ENCODE measurements around the gene MDM2. TPM values are rescaled to one million over a fixed set of nuclear protein-coding genes. Genes with fewer than 3 reads are reported as not detected.

Gene MDM2
- total RNA-seq (2014; rRNA removed; shearing (Covaris generic)): 111 and 156 TPM in 2 replicates
- 71.4 and 80.4 TPM in 2 replicates for polyA plus RNA-seq (2016; fragmentation: Nextera tagmentation; extraction: Ambion mirVana)

DNA sequence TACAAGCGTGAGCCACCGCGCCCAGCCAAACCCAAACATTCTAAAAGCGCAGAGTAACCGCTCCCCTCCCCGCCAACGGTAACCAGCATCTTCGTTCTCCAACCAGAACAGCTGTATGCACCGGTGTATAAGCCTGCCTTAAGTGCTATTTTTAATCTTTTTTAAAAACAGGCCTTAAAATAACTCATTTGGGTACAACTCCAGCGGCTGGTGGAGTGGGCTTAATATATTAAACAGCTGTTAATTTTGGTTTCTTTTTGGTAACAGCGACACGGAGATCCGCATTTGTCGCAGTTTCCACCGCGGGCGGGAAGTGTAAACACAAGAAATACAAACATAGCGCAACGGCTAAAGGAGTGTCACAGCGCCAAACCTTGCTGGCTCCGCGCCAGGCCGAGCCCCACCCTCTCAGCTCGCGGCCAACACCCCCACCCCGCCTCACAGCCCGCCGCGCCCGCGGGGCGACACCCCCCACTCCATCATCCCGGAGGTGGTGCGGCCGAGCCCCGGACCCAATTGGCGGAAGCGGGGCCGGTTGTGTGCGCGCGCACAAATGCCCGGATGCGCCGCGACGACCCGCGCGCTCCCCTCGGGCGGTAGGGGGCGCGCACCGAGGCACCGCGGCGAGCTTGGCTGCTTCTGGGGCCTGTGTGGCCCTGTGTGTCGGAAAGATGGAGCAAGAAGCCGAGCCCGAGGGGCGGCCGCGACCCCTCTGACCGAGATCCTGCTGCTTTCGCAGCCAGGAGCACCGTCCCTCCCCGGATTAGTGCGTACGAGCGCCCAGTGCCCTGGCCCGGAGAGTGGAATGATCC lies at the start of gene MDM2:
Gene MDM2 (plus strand): TSS at position 602 of the 812 bp plus-strand sequence. CDS start 301 bp downstream, outside the sequence.
- H2AFZ ChIP-seq: peak within 1 kb of the TSS; percentile 93
- WGBS, 2 experiments (ENCODE audit: low coverage in 1 of 2, low lambda C conversion rate in 2 of 2, missing lambda C conversion rate in 2 of 2): 1 to 2% methylated on average over 48 to 69 of the region's 72 CpGs
- in situ Hi-C loops (cut with MboI): no loop called here
- H4K20me1 ChIP-seq (ENCODE audit: insufficient read depth): peaks cover 6% of the 10 kb centered on the region; the same call in 1 of the 2 replicates
- peaks cover 36% of the 10 kb centered on the region for H3K36me3 ChIP-seq (ENCODE audit: low read depth)
- H3F3A ChIP-seq (ENCODE audit: insufficient read depth): peaks cover 39% of the 10 kb centered on the region
- H3K9ac ChIP-seq: peak within 1 kb of the TSS; percentile 100
- peaks cover 43% of the 10 kb centered on the region for H3K79me2 ChIP-seq (ENCODE audit: insufficient read depth)
- no peaks in the 10 kb centered on the region for H3K9me3 ChIP-seq (ENCODE audit: low read depth)
- peaks cover 23% of the 10 kb centered on the region for H3K4me1 ChIP-seq (ENCODE audit: insufficient read depth)
- H3K9me2 ChIP-seq (ENCODE audit: insufficient read depth): no peaks in the 10 kb centered on the region
- H3K4me2 ChIP-seq (ENCODE audit: unreplicated experiment): peak within 1 kb of the TSS; percentile 90
- peak within 1 kb of the TSS; percentile 92 for H3K4me3 ChIP-seq
- no peaks in the 10 kb centered on the region for H3K27me3 ChIP-seq (replicated peaks; ENCODE audit: insufficient read depth)
- H3K27ac ChIP-seq: peak within 1 kb of the TSS; percentile 99
- TF ChIP-seq EZH2 (IDR thresholded peaks at IDR 0.05; ENCODE audit: insufficient read depth, poor library complexity, severe bottlenecking) (no peak), EZH2phosphoT487 (IDR thresholded peaks at IDR 0.05; ENCODE audit: insufficient read depth, low read depth) (no peak)
- DNase-seq: peak; percentile 95

DNA sequence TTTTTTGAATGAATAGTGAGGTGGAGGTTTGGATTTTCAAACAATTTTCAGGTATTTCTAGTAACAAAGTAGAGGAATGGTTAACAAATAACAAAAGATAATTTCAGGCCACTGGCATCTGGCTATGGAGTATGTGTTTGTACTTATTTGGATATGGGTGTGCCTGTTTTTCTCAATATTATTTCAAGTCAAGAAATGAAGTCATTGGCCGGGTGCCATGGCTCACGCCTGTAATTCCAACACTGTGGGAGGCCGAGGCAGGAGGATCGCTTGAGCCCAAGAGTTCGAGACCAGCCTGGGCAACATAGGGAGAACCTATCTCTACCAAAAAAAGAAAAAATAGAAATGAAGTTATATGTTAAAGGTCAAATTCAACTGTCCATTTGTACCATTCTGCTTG lies 48.1 kb upstream of the MDM2 start:
- WGBS, 2 experiments (ENCODE audit: low coverage in 1 of 2, low lambda C conversion rate in 2 of 2, missing lambda C conversion rate in 2 of 2): 39 to 41% methylated on average over 5 of the region's 5 CpGs
- TF ChIP-seq EZH2phosphoT487 (IDR thresholded peaks at IDR 0.05; ENCODE audit: insufficient read depth, low read depth) (no peak), EZH2 (IDR thresholded peaks at IDR 0.05; ENCODE audit: insufficient read depth, poor library complexity, severe bottlenecking) (no peak)
- Histone ChIP-seq H3K9me2 (ENCODE audit: insufficient read depth) (no peaks in the 10 kb centered on the region), H3K4me3 (no peak overlapping the region), H3K27ac (no peak overlapping the region), H4K20me1 (ENCODE audit: insufficient read depth) (no peaks in the 10 kb centered on the region), H3K9me3 (ENCODE audit: low read depth) (no peaks in the 10 kb centered on the region), H3K4me1 (ENCODE audit: insufficient read depth) (no peaks in the 10 kb centered on the region), H3K79me2 (ENCODE audit: insufficient read depth) (no peaks in the 10 kb centered on the region), H3K4me2 (ENCODE audit: unreplicated experiment) (no peak overlapping the region), H3K27me3 (replicated peaks; ENCODE audit: insufficient read depth) (no peaks in the 10 kb centered on the region), H3K9ac (no peak overlapping the region), H2AFZ (no peak overlapping the region), H3K36me3 (ENCODE audit: low read depth) (peaks cover 12% of the 10 kb centered on the region), H3F3A (ENCODE audit: insufficient read depth) (no peaks in the 10 kb centered on the region)
- in situ Hi-C loops (cut with MboI): no loop called here
- DNase-seq: no peak

DNA sequence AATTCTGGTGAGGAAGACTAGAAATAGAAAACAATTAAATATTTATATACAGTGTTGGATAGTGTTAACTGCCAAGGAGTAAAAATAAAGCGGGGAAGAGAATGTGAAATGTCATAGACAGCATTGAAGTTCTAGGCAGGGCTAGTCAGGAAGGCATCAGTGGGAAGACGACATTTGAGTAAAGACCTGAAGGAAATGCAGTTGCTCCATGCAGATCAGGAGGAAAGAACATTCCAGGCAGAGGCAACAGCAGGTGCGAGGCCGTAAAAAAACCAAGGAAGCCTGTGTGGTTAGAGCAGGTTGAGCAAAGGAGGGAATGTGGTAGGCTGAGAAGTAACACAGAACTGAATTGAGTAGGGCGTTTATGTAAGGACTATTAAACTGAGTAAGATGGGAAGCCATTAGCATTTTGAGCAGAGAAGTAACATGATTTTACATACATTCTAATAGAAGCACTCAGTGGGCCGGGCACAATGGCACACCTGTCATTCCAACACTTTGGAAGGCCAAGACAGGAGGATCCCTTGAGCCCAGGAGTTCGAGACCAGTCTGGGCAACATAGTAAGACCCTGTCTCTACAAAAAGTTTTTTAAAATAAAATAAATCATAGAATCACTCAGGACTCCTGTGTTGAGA lies 47.1 kb upstream of the MDM2 start:
- DNase-seq: no peak
- no peaks in the 10 kb centered on the region for H3K4me1 ChIP-seq (ENCODE audit: insufficient read depth)
- H3K4me2 ChIP-seq (ENCODE audit: unreplicated experiment): no peak overlapping the region
- H3F3A ChIP-seq (ENCODE audit: insufficient read depth): no peaks in the 10 kb centered on the region
- TF ChIP-seq EZH2 (IDR thresholded peaks at IDR 0.05; ENCODE audit: insufficient read depth, poor library complexity, severe bottlenecking) (no peak), EZH2phosphoT487 (IDR thresholded peaks at IDR 0.05; ENCODE audit: insufficient read depth, low read depth) (no peak)
- H3K9me2 ChIP-seq (ENCODE audit: insufficient read depth): no peaks in the 10 kb centered on the region
- no peak overlapping the region for H3K9ac ChIP-seq
- H3K4me3 ChIP-seq: no peak overlapping the region
- no peaks in the 10 kb centered on the region for H3K79me2 ChIP-seq (ENCODE audit: insufficient read depth)
- no peaks in the 10 kb centered on the region for H3K9me3 ChIP-seq (ENCODE audit: low read depth)
- no peaks in the 10 kb centered on the region for H3K27me3 ChIP-seq (replicated peaks; ENCODE audit: insufficient read depth)
- no peaks in the 10 kb centered on the region for H4K20me1 ChIP-seq (ENCODE audit: insufficient read depth)
- in situ Hi-C loops (cut with MboI): no loop called here
- WGBS, 2 experiments (ENCODE audit: low coverage in 1 of 2, low lambda C conversion rate in 2 of 2, missing lambda C conversion rate in 2 of 2): 98% methylated on average over 7 of the region's 7 CpGs
- H3K27ac ChIP-seq: no peak overlapping the region
- H3K36me3 ChIP-seq (ENCODE audit: low read depth): peaks cover 11% of the 10 kb centered on the region
- H2AFZ ChIP-seq: no peak overlapping the region

DNA sequence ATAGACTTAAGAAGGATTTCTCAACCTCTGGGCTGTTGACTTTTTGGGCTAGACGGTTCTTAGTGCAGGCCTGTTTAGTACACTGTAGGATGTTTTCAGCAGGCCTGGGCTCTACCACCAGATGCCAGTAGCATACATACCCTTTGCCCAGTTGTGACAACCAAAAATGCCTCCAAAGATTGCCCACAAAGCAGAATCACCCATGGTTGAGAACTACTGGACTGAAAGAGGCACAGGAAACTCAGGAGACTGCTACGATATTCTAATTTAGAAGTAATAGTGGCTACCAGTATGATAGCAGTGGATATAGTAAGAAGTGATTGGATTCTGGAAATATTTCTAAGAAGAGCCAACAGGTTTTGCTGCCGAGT lies 46.5 kb upstream of the MDM2 start:
- Histone ChIP-seq H2AFZ (no peak overlapping the region), H3K9me2 (ENCODE audit: insufficient read depth) (no peaks in the 10 kb centered on the region), H3K27ac (no peak overlapping the region), H3K79me2 (ENCODE audit: insufficient read depth) (no peaks in the 10 kb centered on the region), H4K20me1 (ENCODE audit: insufficient read depth) (no peaks in the 10 kb centered on the region), H3K27me3 (replicated peaks; ENCODE audit: insufficient read depth) (no peaks in the 10 kb centered on the region), H3K36me3 (ENCODE audit: low read depth) (peaks cover 6% of the 10 kb centered on the region), H3K9ac (no peak overlapping the region), H3K4me3 (no peak overlapping the region), H3K9me3 (ENCODE audit: low read depth) (no peaks in the 10 kb centered on the region), H3K4me2 (ENCODE audit: unreplicated experiment) (no peak overlapping the region), H3K4me1 (ENCODE audit: insufficient read depth) (no peaks in the 10 kb centered on the region), H3F3A (ENCODE audit: insufficient read depth) (no peaks in the 10 kb centered on the region)
- WGBS, 2 experiments (ENCODE audit: low coverage in 1 of 2, low lambda C conversion rate in 2 of 2, missing lambda C conversion rate in 2 of 2): 87 to 98% methylated on average over 3 of the region's 3 CpGs
- DNase-seq: no peak
- in situ Hi-C loops (cut with MboI): no loop called here
- no peak for TF ChIP-seq EZH2phosphoT487 (IDR thresholded peaks at IDR 0.05; ENCODE audit: insufficient read depth, low read depth)
